ENCODE measurements around the gene SQSTM1.

SQSTM1 gene

GRCh38 chr5:179805529-179806249, 15.0 kb upstream of the SQSTM1 start:
- peak in 11 of 58 donors; percentile 24 to 63 (median 48) for DNase-seq

GRCh38 chr5:179806250-179807048, 14.3 kb upstream of the SQSTM1 start, which contains the start of gene MGAT4B:
MGAT4B (minus strand) TSS chr5:179806866; CDS start chr5:179806583, 283 bp downstream.
- peak in 42 of 58 donors; percentile 22 to 77 (median 56) for DNase-seq

GRCh38 chr5:179812135-179812825, 8.4 kb upstream of the SQSTM1 start:
- no peak for DNase-seq

- DNase-seq, result no peak
These were observed 7.6 kb upstream of the SQSTM1 start for GRCh38 chr5:179812997-179813607.

- DNase-seq, result no peak
These were observed 6.6 kb upstream of the SQSTM1 start for GRCh38 chr5:179814090-179814489.

- no peak for DNase-seq
These were observed 5.0 kb upstream of the SQSTM1 start for GRCh38 chr5:179815491-179816249.

- DNase-seq, result no peak
These were observed 4.3 kb upstream of the SQSTM1 start for GRCh38 chr5:179816401-179816795.

GRCh38 chr5:179816796-179817469, 3.8 kb upstream of the SQSTM1 start:
- no peak for DNase-seq

- no peak for DNase-seq
These were observed 3.2 kb upstream of the SQSTM1 start for GRCh38 chr5:179817470-179817840.

- DNase-seq, result peak in 1 of 58 donors; percentile 59
These were observed 2.6 kb upstream of the SQSTM1 start for GRCh38 chr5:179817890-179818745.

- peak; percentile 31 to 97 (median 89) for DNase-seq
These were observed 1.9 kb upstream of the SQSTM1 start for GRCh38 chr5:179818746-179819295.

- peak in 46 of 58 donors; percentile 35 to 84 (median 69) for DNase-seq
These were observed 1.2 kb upstream of the SQSTM1 start for GRCh38 chr5:179819296-179820126.

- DNase-seq, result peak in 4 of 58 donors; percentile 53 to 72 (median 61)
These were observed 600 bp upstream of the SQSTM1 start for GRCh38 chr5:179820127-179820482.

- peak in 57 of 58 donors; percentile 13 to 92 (median 83) for DNase-seq
These were observed 773 bp downstream of the SQSTM1 start for GRCh38 chr5:179821298-179822058.

- no peak for DNase-seq
These were observed 1.3 kb downstream of the SQSTM1 start for GRCh38 chr5:179822059-179822432.

GRCh38 chr5:179822444-179822990, 1.8 kb downstream of the SQSTM1 start:
- DNase-seq, result no peak
